ENCODE data around the gene SCAMP1. TPM values are rescaled to one million over a fixed set of nuclear protein-coding genes. Genes with fewer than 3 reads are reported as not detected.
"Not testable (repeated sequence)": the region's sequence is repeated elsewhere in the genome, so short reads cannot be mapped to it uniquely, and the experiment has no call there.

The SCAMP1 gene
- total and polyA plus RNA-seq, 2 experiments from 2014 or later = 57.7 to 66.9 TPM

- WGBS, 2 experiments (ENCODE audit: low coverage in 1 of 2, low lambda C conversion rate in 2 of 2, missing lambda C conversion rate in 2 of 2) = 62 to 65% methylated on average over 4 of the region's 4 CpGs
- no peak overlapping the region for H3K27ac ChIP-seq
- H3K9me2 ChIP-seq (ENCODE audit: insufficient read depth) = no peaks in the 10 kb centered on the region
- H3K4me3 ChIP-seq = no peak overlapping the region
- no peak for DNase-seq
- TF ChIP-seq EZH2phosphoT487 (IDR thresholded peaks at IDR 0.05; ENCODE audit: insufficient read depth, low read depth) (no peak), EZH2 (IDR thresholded peaks at IDR 0.05; ENCODE audit: insufficient read depth, poor library complexity, severe bottlenecking) (no peak)
- H3F3A ChIP-seq (ENCODE audit: insufficient read depth) = 0 out of 2 replicates have a peak, but pooled peaks cover 5% of the 10 kb centered on the region
- 0 out of 2 replicates have a peak, but pooled peaks cover 2% of the 10 kb centered on the region for H3K4me1 ChIP-seq (ENCODE audit: insufficient read depth)
- in situ Hi-C loops (cut with MboI) = no loop called here
- no peaks in the 10 kb centered on the region for H4K20me1 ChIP-seq (ENCODE audit: insufficient read depth)
- peaks cover 11% of the 10 kb centered on the region for H3K79me2 ChIP-seq (ENCODE audit: insufficient read depth)
- peaks cover 3% of the 10 kb centered on the region; the same call in 1 of the 2 replicates for H3K36me3 ChIP-seq (ENCODE audit: low read depth)
- H3K27me3 ChIP-seq (replicated peaks; ENCODE audit: insufficient read depth) = no peaks in the 10 kb centered on the region
- no peak overlapping the region for H3K4me2 ChIP-seq (ENCODE audit: unreplicated experiment)
- H2AFZ ChIP-seq = no peak overlapping the region
- no peak overlapping the region for H3K9ac ChIP-seq
- no peaks in the 10 kb centered on the region for H3K9me3 ChIP-seq (ENCODE audit: low read depth)
These were observed 6.2 kb upstream of the SCAMP1 start for GRCh38 chr5:78354066-78354670.

DNA sequence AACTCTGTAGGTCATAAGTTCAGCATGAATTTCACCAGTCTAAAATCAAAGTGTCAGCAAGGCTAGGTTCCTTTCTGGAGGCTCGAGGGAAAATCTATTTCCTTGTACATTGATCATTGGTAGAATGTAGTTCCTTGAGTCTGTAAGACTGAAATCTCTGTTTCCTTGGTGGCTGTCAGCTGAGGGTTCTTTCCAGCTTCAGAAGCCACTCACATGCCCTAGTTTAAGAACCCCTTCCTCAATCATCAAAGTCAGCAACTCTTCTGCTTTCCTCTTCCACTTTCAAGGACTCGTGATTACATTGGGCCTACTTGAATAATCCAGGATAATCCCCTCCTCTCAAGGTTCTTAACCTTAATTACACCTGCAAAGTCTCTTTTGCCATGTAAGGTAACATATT, 4.9 kb upstream of the SCAMP1 start:
- Histone ChIP-seq H3K79me2 (ENCODE audit: insufficient read depth) (peaks cover 17% of the 10 kb centered on the region), H4K20me1 (ENCODE audit: insufficient read depth) (no peaks in the 10 kb centered on the region), H3K9me3 (ENCODE audit: low read depth) (no peaks in the 10 kb centered on the region), H3F3A (ENCODE audit: insufficient read depth) (0 out of 2 replicates have a peak, but pooled peaks cover 5% of the 10 kb centered on the region), H3K9ac (no peak overlapping the region), H3K4me2 (ENCODE audit: unreplicated experiment) (no peak overlapping the region), H2AFZ (no peak overlapping the region), H3K4me1 (ENCODE audit: insufficient read depth) (0 out of 2 replicates have a peak, but pooled peaks cover 5% of the 10 kb centered on the region), H3K9me2 (ENCODE audit: insufficient read depth) (no peaks in the 10 kb centered on the region), H3K36me3 (ENCODE audit: low read depth) (peaks cover 3% of the 10 kb centered on the region; the same call in 1 of the 2 replicates), H3K27me3 (replicated peaks; ENCODE audit: insufficient read depth) (no peaks in the 10 kb centered on the region), H3K27ac (no peak overlapping the region), H3K4me3 (no peak overlapping the region)
- in situ Hi-C loops (cut with MboI) = no loop called here
- TF ChIP-seq EZH2 (IDR thresholded peaks at IDR 0.05; ENCODE audit: insufficient read depth, poor library complexity, severe bottlenecking) = no peak
- no peak for TF ChIP-seq EZH2phosphoT487 (IDR thresholded peaks at IDR 0.05; ENCODE audit: insufficient read depth, low read depth)
- no peak for DNase-seq
- WGBS, 2 experiments (ENCODE audit: low coverage in 1 of 2, low lambda C conversion rate in 2 of 2, missing lambda C conversion rate in 2 of 2) = 94 to 100% methylated on average over 2 of the region's 2 CpGs

GRCh38 chr5:78359455-78359830, 974 bp upstream of the SCAMP1 start:
- Histone ChIP-seq H3K79me2 (ENCODE audit: insufficient read depth) (peaks cover 56% of the 10 kb centered on the region), H3K27ac (peak overlapping the region; percentile 84), H3K4me1 (ENCODE audit: insufficient read depth) (peaks cover 15% of the 10 kb centered on the region; the same call in 1 of the 2 replicates), H3K9ac (peak overlapping the region; percentile 94), H2AFZ (peak overlapping the region; percentile 96), H3K4me2 (ENCODE audit: unreplicated experiment) (peak overlapping the region; percentile 83), H3K4me3 (peak overlapping the region; percentile 90)
- H3F3A ChIP-seq (ENCODE audit: insufficient read depth); H3K9me3 ChIP-seq (ENCODE audit: low read depth); DNase-seq; H4K20me1 ChIP-seq (ENCODE audit: insufficient read depth); in situ Hi-C loops (cut with MboI); H3K27me3 ChIP-seq (replicated peaks; ENCODE audit: insufficient read depth); H3K36me3 ChIP-seq (ENCODE audit: low read depth); H3K9me2 ChIP-seq (ENCODE audit: insufficient read depth): not testable (repeated sequence)
- 65 to 70% methylated on average over 14 to 19 of the region's 19 CpGs for WGBS, 2 experiments (ENCODE audit: low coverage in 1 of 2, low lambda C conversion rate in 2 of 2, missing lambda C conversion rate in 2 of 2)

DNA sequence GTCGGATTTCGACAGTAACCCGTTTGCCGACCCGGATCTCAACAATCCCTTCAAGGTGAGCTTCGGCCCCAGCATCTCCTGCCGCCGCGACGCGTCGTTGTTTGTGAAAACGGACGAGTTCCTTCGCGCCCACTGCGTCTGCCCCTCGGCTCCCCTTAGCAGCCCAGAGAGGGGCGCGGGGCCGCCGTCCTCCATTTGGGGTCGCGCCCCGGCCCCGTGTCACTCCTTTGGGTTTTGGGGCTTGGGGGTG, 182 bp downstream of the SCAMP1 start:
- Histone ChIP-seq H3F3A (ENCODE audit: insufficient read depth) (no peaks in the 10 kb centered on the region), H3K27me3 (replicated peaks; ENCODE audit: insufficient read depth) (no peaks in the 10 kb centered on the region), H3K79me2 (ENCODE audit: insufficient read depth) (peaks cover 68% of the 10 kb centered on the region), H3K4me1 (ENCODE audit: insufficient read depth) (peaks cover 15% of the 10 kb centered on the region; the same call in 1 of the 2 replicates), H3K4me3 (peak overlapping the region; percentile 90), H3K9ac (peak overlapping the region; percentile 94), H3K9me3 (ENCODE audit: low read depth) (no peaks in the 10 kb centered on the region), H4K20me1 (ENCODE audit: insufficient read depth) (peaks cover 5% of the 10 kb centered on the region; the same call in 1 of the 2 replicates), H3K4me2 (ENCODE audit: unreplicated experiment) (peak overlapping the region; percentile 92), H3K9me2 (ENCODE audit: insufficient read depth) (no peaks in the 10 kb centered on the region), H3K36me3 (ENCODE audit: low read depth) (peaks cover 3% of the 10 kb centered on the region; the same call in 1 of the 2 replicates), H3K27ac (peak overlapping the region; percentile 84), H2AFZ (peak overlapping the region; percentile 96)
- TF ChIP-seq EZH2 (IDR thresholded peaks at IDR 0.05; ENCODE audit: insufficient read depth, poor library complexity, severe bottlenecking) (no peak), EZH2phosphoT487 (IDR thresholded peaks at IDR 0.05; ENCODE audit: insufficient read depth, low read depth) (no peak)
- DNase-seq = no peak
- WGBS, 2 experiments (ENCODE audit: low coverage in 1 of 2, low lambda C conversion rate in 2 of 2, missing lambda C conversion rate in 2 of 2) = 1% methylated on average over 26 of the region's 26 CpGs
- in situ Hi-C loops (cut with MboI) = no loop called here
